ENCODE measurements around the gene NTM. TPM values are rescaled to one million over a fixed set of nuclear protein-coding genes. Genes with fewer than 3 reads are reported as not detected.

Gene NTM
- total RNA-seq, 1 experiment from 2014 or later, result 9.9 TPM

DNA sequence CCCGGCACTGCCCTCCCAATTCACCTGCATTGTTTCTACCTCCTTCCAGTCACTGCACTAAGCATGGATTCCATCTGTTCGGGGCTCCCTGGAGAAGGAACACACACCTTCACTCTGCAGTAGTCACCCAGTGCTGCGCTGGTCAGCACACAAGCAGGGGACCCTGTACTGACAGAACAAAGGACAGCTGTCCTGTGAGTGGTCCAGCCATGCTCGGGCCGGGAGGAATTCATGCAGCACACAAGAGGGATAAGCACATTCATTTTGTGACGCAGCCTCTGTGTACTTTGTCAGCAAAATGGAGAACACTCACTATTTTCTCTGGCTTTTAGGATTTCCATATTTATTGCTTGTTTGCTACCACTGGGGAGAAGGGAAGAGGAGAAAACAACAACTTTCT is 167.3 kb downstream of the NTM start:
- no peak overlapping the region for H3K4me3 Mint-ChIP-seq
- Histone ChIP-seq H3K56ac (ENCODE audit: insufficient read length, low read depth, low read length) (no peak overlapping the region), H3K23me2 (ENCODE audit: insufficient read length, low read depth, low read length, poor library complexity, severe bottlenecking) (no peaks in the 10 kb centered on the region), H3K4me2 (ENCODE audit: insufficient read depth, insufficient read length, low read length) (no peak overlapping the region), H3T11ph (ENCODE audit: low read length) (no peak overlapping the region), H3K79me1 (ENCODE audit: insufficient read depth, low read depth, low read length, poor library complexity, severe bottlenecking) (no peaks in the 10 kb centered on the region), H2BK15ac (ENCODE audit: low read depth, low read length) (no peak overlapping the region), H3K27ac (ENCODE audit: insufficient read length, low read depth, low read length) (no peak overlapping the region), H2AFZ (ENCODE audit: low read length) (no peak overlapping the region), H2BK20ac (ENCODE audit: low read depth, low read length, poor library complexity, severe bottlenecking) (no peak overlapping the region), H3K4me1 (ENCODE audit: insufficient read depth, low read length) (no peaks in the 10 kb centered on the region), H4K5ac (ENCODE audit: insufficient read length, low read depth, low read length) (no peak overlapping the region), H3K27me3 (ENCODE audit: insufficient read depth, low read length) (no peaks in the 10 kb centered on the region), H3K9ac (ENCODE audit: extremely low read depth, insufficient read length, low read length) (no peak overlapping the region), H2BK12ac (ENCODE audit: insufficient read length, low read depth, low read length) (no peak overlapping the region), H4K8ac (replicated peaks; ENCODE audit: insufficient read length, low read depth, low read length) (no peak overlapping the region), H4K91ac (ENCODE audit: insufficient read length, low read depth, low read length) (no peak overlapping the region), H2BK120ac (ENCODE audit: low read depth, low read length, poor library complexity, severe bottlenecking) (no peak overlapping the region), H3K18ac (ENCODE audit: insufficient read length, low read depth, low read length) (no peak overlapping the region), H3K14ac (ENCODE audit: insufficient read depth, low read length) (no peak overlapping the region), H3K4ac (ENCODE audit: low read depth, low read length) (no peak overlapping the region), H3K79me2 (ENCODE audit: insufficient read depth, low read length) (no peaks in the 10 kb centered on the region; the same call in 1 of the 2 replicates), H2AK5ac (ENCODE audit: insufficient read length, low read length) (no peak overlapping the region), H3K23ac (ENCODE audit: insufficient read length, low read depth, low read length) (no peak overlapping the region), H3K9me3 (ENCODE audit: control insufficient read depth, low read depth, low read length) (no peaks in the 10 kb centered on the region), H4K20me1 (ENCODE audit: control insufficient read depth, insufficient read depth, insufficient read length) (no peaks in the 10 kb centered on the region), H2BK5ac (ENCODE audit: insufficient read length, low read length) (no peak overlapping the region)
- no peak for DNase-seq
- H3K4me1 Mint-ChIP-seq, result peaks cover 6 to 10% of the 10 kb centered on the region in 2 experiments
- no peaks in the 10 kb centered on the region; the same call in none of the 2 replicates for H3K27me3 Mint-ChIP-seq (ENCODE audit: low read depth)
- TF ChIP-seq, protein P1, sequence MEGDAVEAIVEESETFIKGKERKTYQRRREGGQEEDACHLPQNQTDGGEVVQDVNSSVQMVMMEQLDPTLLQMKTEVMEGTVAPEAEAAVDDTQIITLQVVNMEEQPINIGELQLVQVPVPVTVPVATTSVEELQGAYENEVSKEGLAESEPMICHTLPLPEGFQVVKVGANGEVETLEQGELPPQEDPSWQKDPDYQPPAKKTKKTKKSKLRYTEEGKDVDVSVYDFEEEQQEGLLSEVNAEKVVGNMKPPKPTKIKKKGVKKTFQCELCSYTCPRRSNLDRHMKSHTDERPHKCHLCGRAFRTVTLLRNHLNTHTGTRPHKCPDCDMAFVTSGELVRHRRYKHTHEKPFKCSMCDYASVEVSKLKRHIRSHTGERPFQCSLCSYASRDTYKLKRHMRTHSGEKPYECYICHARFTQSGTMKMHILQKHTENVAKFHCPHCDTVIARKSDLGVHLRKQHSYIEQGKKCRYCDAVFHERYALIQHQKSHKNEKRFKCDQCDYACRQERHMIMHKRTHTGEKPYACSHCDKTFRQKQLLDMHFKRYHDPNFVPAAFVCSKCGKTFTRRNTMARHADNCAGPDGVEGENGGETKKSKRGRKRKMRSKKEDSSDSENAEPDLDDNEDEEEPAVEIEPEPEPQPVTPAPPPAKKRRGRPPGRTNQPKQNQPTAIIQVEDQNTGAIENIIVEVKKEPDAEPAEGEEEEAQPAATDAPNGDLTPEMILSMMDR (conservative IDR thresholded peaks at IDR 0.05), result no peak
- no peak overlapping the region for H3K27ac Mint-ChIP-seq
- WGBS (ENCODE audit: extremely low coverage, insufficient read length, low lambda C conversion rate), result no CpG with 5 or more reads among the region's 6 CpGs
- no peaks in the 10 kb centered on the region; a peak in 2 of 5 replicates for H3K9me3 Mint-ChIP-seq
- H3K36me3 Mint-ChIP-seq (ENCODE audit: insufficient read depth in 1 of 3, low read depth in 3 of 3), result peaks cover 0 to 8% (median 7%) of the 10 kb centered on the region in 3 experiments; a peak in 3 of 7 replicates
